ENCODE data around the gene STIM2.

The STIM2 gene

DNA sequence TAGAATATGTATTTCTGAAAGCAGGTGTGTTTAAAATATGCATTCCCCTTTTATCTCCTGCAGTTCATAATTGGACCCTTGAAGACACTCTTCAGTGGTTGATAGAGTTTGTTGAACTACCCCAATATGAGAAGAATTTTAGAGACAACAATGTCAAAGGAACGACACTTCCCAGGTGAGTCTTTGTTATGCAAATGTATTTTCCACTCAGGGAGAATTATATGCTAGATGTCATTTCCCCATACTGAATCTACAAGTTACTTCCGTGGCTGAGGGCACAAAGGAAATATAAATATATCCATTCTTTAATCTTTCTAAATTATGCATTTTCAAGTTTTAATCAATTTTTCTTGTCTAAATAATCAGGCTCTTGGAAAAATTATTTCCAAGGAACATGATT is 134.7 kb downstream of the STIM2 start:
- no peak overlapping the region for H3K27ac ChIP-seq (ENCODE audit: low read depth, low read length)
- no peak overlapping the region for H3K9ac ChIP-seq (ENCODE audit: low read length)
- H3K27me3 ChIP-seq (ENCODE audit: control insufficient read depth in 1 of 2, insufficient read depth in 2 of 2, low read length in 2 of 2) = no peaks in the 10 kb centered on the region
- peaks cover 26% of the 10 kb centered on the region for H3K4me1 ChIP-seq (ENCODE audit: insufficient read depth, low read length)
- no peaks in the 10 kb centered on the region for H3K36me3 ChIP-seq (ENCODE audit: insufficient read depth, low read length)
- H3K9me3 ChIP-seq (ENCODE audit: low read length) = no peaks in the 10 kb centered on the region
- no peak overlapping the region for H3K4me3 ChIP-seq (ENCODE audit: low read depth in 1 of 2, low read length in 2 of 2)

DNA sequence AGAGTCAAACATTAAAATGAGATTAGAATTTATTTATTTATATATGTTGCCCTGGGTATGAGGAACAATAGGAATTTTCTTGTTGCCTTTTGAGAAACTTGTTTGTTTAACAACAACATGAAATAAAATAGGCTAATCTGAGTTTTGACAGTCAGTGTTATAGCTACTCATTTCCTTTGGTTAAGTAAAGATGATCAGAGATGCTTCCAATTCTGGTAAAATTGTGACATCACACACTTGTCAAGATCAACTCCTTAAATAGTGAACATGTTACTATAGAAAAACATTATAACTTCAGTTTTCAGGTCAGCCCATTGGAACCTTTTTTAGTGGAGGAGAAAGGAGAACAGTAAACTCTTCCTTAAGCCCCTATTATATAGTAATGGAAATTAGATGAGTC is 136.1 kb downstream of the STIM2 start:
- H3K27ac ChIP-seq (ENCODE audit: low read depth, low read length) = no peak overlapping the region
- no peaks in the 10 kb centered on the region for H3K36me3 ChIP-seq (ENCODE audit: insufficient read depth, low read length)
- H3K4me1 ChIP-seq (ENCODE audit: insufficient read depth, low read length) = peaks cover 26% of the 10 kb centered on the region
- H3K9me3 ChIP-seq (ENCODE audit: low read length) = no peaks in the 10 kb centered on the region
- no peak overlapping the region for H3K4me3 ChIP-seq (ENCODE audit: low read depth in 1 of 2, low read length in 2 of 2)
- no peak overlapping the region for H3K9ac ChIP-seq (ENCODE audit: low read length)
- no peaks in the 10 kb centered on the region for H3K27me3 ChIP-seq (ENCODE audit: control insufficient read depth in 1 of 2, insufficient read depth in 2 of 2, low read length in 2 of 2)

DNA sequence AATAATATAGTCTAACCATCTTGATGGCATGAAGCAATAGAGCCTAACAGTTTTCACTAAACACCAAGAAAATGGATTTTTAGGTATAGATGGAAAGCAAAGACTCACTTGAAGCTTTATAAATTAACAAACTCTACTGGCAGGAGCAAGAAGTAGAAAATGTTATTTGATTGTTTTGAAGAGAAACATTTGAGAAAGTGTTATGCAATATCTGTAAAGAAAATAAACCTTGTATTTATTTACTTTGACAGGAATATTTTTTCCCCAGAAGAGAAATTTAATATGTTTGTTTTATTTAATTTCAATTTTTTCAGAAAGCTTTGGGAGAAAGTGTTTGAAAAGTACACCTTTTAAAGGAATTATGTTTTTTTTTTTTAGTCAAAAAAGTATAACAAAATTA is 139.0 kb downstream of the STIM2 start:
- H3K27me3 ChIP-seq (ENCODE audit: control insufficient read depth in 1 of 2, insufficient read depth in 2 of 2, low read length in 2 of 2) = no peaks in the 10 kb centered on the region
- H3K4me1 ChIP-seq (ENCODE audit: insufficient read depth, low read length) = peaks cover 18% of the 10 kb centered on the region
- no peak overlapping the region for H3K4me3 ChIP-seq (ENCODE audit: low read depth in 1 of 2, low read length in 2 of 2)

DNA sequence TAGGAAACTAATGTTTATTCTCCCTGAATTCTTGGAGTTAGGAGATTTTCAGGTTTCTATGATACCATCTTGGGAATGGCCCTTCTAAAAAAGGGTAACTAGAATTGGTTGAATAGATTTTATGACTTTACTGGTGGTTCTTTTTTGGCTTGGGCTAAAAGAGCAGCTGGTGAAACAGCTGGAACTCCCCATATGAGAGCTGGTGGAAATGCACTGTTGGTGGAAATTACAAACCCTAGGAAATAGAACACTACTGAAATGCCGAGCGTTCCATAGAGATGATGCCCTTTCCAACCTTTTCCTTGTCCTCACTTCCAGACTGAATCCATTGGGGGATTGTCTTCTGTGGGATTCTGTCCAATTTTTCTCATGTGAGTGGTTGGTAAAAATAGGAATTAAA is 139.5 kb downstream of the STIM2 start:
- Histone ChIP-seq H3K27ac (ENCODE audit: low read depth, low read length) (no peak overlapping the region), H3K27me3 (ENCODE audit: control insufficient read depth in 1 of 2, insufficient read depth in 2 of 2, low read length in 2 of 2) (no peaks in the 10 kb centered on the region), H3K9me3 (ENCODE audit: low read length) (no peaks in the 10 kb centered on the region), H3K9ac (ENCODE audit: low read length) (no peak overlapping the region), H3K36me3 (ENCODE audit: insufficient read depth, low read length) (no peaks in the 10 kb centered on the region), H3K4me3 (ENCODE audit: low read depth in 1 of 2, low read length in 2 of 2) (no peak overlapping the region), H3K4me1 (ENCODE audit: insufficient read depth, low read length) (peaks cover 16% of the 10 kb centered on the region)

More for the DNA sequence above, 139.0 kb downstream of the STIM2 start:
- Histone ChIP-seq H3K27ac (ENCODE audit: low read depth, low read length) (no peak overlapping the region), H3K9ac (ENCODE audit: low read length) (no peak overlapping the region), H3K36me3 (ENCODE audit: insufficient read depth, low read length) (no peaks in the 10 kb centered on the region), H3K9me3 (ENCODE audit: low read length) (no peaks in the 10 kb centered on the region)

DNA sequence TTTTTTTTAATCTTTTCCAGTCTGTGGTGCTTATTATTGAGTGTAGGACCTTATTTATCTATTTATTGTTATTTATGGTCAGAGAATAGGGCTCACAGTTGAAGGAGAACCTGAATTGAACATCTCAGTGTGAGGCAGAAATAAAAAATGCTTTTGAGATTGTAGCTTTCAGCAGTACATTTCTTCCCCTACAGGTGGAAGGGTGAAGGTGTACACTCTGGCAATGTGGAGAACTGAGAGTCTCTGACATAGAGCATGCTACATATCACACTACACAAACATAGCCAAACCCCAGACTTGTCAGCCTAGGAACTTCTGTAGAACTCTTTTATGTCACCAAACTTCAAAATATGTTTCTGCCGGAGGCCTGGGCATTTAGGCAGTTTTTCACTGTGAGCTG is 140.2 kb downstream of the STIM2 start:
- H3K36me3 ChIP-seq (ENCODE audit: insufficient read depth, low read length) = no peaks in the 10 kb centered on the region
- H3K27me3 ChIP-seq (ENCODE audit: control insufficient read depth in 1 of 2, insufficient read depth in 2 of 2, low read length in 2 of 2) = no peaks in the 10 kb centered on the region
- peaks cover 17% of the 10 kb centered on the region for H3K4me1 ChIP-seq (ENCODE audit: insufficient read depth, low read length)
- no peak overlapping the region for H3K4me3 ChIP-seq (ENCODE audit: low read depth in 1 of 2, low read length in 2 of 2)
- H3K27ac ChIP-seq (ENCODE audit: low read depth, low read length) = no peak overlapping the region
- no peaks in the 10 kb centered on the region for H3K9me3 ChIP-seq (ENCODE audit: low read length)
- H3K9ac ChIP-seq (ENCODE audit: low read length) = no peak overlapping the region

DNA sequence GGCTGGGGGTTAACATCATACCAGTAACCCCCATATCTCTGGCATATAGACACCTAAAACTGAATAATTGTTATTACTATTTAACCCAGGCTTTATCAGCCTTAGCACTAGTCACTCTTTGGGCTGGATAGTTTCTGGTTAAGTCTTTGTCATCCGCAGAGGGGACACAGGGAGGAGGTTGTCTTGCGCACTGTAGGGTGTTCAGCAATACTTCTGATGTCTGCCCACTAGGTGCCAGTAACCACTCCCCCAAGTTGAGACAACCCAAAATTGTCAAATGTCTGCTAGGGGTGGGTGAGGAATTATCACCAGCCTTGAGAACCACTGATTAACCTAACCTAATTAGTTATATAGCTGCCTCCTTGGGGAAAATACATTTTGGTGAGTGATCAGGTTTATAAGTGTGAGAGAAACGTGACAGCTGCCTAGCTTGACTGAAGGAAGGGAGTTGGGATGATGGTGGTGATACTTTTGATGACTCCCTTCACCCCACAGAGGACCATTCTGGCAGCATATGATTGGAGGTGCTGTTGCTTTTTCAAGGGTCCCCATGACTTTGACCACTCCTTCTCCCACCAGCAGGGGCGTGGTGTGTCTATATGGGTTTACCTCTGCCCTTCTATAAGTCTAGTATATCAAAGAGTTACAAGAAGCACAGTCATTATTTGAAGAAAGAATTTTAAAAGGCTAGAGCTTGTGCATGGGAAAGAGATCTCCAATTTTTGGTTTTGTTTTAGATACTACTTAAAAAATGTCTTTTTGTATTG is 140.9 kb downstream of the STIM2 start:
- no peak overlapping the region for H3K4me3 ChIP-seq (ENCODE audit: low read depth in 1 of 2, low read length in 2 of 2)
- no peak overlapping the region for H3K27ac ChIP-seq (ENCODE audit: low read depth, low read length)
- no peak overlapping the region for H3K9ac ChIP-seq (ENCODE audit: low read length)
- no peaks in the 10 kb centered on the region for H3K36me3 ChIP-seq (ENCODE audit: insufficient read depth, low read length)
- peaks cover 22% of the 10 kb centered on the region for H3K4me1 ChIP-seq (ENCODE audit: insufficient read depth, low read length)
- H3K9me3 ChIP-seq (ENCODE audit: low read length) = no peaks in the 10 kb centered on the region
- H3K27me3 ChIP-seq (ENCODE audit: control insufficient read depth in 1 of 2, insufficient read depth in 2 of 2, low read length in 2 of 2) = no peaks in the 10 kb centered on the region

DNA sequence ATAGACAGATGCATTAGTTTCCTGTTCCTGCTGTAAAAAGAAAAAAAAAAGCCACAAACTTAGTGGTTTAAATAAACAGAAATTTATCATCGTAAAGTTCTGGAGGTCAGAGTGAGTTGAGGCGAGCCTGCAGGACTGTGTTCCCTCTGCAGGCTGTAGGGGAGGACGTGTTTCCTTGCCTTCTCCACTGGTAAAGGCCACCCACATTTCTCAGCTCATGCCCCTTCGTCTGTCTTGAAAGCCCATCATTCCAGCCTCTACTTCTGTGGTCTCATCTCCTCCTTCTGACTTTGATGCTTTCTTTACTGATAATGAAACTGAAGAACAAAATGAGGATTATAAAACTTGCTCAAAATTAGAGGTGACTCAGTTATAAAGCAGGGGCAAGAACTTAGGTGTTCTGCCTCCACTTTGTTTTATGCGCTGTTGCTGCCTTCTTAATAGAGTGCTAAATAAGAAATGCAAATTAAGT is 143.0 kb downstream of the STIM2 start:
- no peaks in the 10 kb centered on the region for H3K36me3 ChIP-seq (ENCODE audit: insufficient read depth, low read length)
- H3K9ac ChIP-seq (ENCODE audit: low read length) = no peak overlapping the region
- H3K27ac ChIP-seq (ENCODE audit: low read depth, low read length) = no peak overlapping the region
- H3K27me3 ChIP-seq (ENCODE audit: control insufficient read depth in 1 of 2, insufficient read depth in 2 of 2, low read length in 2 of 2) = no peaks in the 10 kb centered on the region
- no peak overlapping the region for H3K4me3 ChIP-seq (ENCODE audit: low read depth in 1 of 2, low read length in 2 of 2)
- H3K4me1 ChIP-seq (ENCODE audit: insufficient read depth, low read length) = peaks cover 22% of the 10 kb centered on the region
- H3K9me3 ChIP-seq (ENCODE audit: low read length) = no peaks in the 10 kb centered on the region

DNA sequence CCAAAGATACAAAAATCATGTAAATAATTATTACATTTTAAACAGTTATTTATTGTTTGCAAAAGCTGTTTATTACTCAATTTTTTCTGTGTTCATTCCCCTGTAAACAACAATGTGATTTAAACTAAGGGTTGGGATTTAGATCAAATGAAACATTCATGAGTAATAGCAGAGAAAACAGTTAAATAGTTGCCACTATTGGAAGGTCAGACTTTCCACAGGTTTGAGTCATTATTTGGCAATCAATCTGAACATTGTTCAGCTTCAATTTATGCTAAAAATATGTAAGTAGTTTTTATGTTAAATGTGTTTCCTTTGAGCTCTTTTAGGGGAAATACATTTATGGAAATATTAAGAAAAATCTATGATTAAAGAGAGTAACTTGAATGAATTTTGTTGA is 144.9 kb downstream of the STIM2 start:
- H3K4me3 ChIP-seq (ENCODE audit: low read depth in 1 of 2, low read length in 2 of 2) = no peak overlapping the region
- H3K9ac ChIP-seq (ENCODE audit: low read length) = no peak overlapping the region
- H3K27me3 ChIP-seq (ENCODE audit: control insufficient read depth in 1 of 2, insufficient read depth in 2 of 2, low read length in 2 of 2) = no peaks in the 10 kb centered on the region
- no peak overlapping the region for H3K27ac ChIP-seq (ENCODE audit: low read depth, low read length)
- peaks cover 22% of the 10 kb centered on the region for H3K4me1 ChIP-seq (ENCODE audit: insufficient read depth, low read length)
- no peaks in the 10 kb centered on the region for H3K36me3 ChIP-seq (ENCODE audit: insufficient read depth, low read length)
- H3K9me3 ChIP-seq (ENCODE audit: low read length) = no peaks in the 10 kb centered on the region

DNA sequence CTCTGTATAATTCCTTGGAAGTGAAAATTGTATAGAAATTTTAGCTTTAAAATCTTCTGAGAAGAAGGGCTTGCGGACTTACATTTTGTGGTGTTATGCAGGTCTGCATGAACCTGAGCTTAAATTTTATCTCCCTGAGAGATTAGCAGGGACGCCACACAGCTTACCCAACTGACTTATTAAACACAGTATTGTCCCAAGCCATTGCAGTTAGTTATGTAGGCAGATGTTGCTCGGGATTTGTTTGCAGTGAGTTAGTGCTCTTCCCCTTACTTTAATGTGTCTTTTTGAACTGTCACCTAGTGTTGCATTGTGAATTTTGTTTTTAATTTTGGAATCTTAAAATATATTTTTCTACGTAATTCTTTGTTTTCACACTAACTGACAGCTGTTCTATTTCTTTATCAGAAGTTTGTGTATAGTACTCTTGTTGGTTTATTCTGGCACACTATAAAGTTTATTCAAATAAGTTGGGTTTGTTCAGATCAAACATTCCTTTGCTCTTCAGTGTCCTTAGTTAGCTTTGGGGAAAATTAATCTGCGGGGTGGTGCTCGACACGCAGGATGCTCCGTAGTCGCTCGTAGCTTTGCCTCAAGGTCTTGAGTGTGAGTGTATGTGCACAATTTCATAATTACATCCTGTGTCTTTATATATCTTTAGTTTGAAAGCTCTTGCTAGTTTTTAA is 145.4 kb downstream of the STIM2 start:
- peak overlapping the region; percentile 14 for H3K27ac ChIP-seq (ENCODE audit: low read depth, low read length)
- no peak overlapping the region for H3K4me3 ChIP-seq (ENCODE audit: low read depth in 1 of 2, low read length in 2 of 2)

DNA sequence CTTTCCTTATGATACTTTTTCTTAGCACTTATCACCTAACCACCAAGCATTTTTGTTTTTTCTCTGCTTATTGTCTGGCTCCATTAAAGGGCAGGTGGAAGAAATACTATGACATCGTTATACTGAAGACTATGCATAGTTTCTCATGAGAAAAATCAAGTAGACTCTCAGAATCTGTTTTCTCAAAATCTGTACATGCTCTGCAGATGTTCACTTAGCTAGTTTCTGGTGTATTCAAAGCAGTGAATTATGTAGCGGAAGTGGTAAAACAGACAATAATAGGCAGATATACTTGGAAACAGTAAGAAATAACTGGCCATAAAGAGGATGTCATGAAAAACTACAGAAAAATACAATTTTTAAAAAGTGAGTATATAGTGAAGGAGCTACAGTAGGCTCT is 146.0 kb downstream of the STIM2 start:
- Histone ChIP-seq H3K4me1 (ENCODE audit: insufficient read depth, low read length) (peaks cover 26% of the 10 kb centered on the region), H3K36me3 (ENCODE audit: insufficient read depth, low read length) (no peaks in the 10 kb centered on the region)

More for the DNA sequence above, 145.4 kb downstream of the STIM2 start:
- peaks cover 26% of the 10 kb centered on the region for H3K4me1 ChIP-seq (ENCODE audit: insufficient read depth, low read length)
- no peaks in the 10 kb centered on the region for H3K36me3 ChIP-seq (ENCODE audit: insufficient read depth, low read length)
- H3K9ac ChIP-seq (ENCODE audit: low read length) = no peak overlapping the region
- H3K27me3 ChIP-seq (ENCODE audit: control insufficient read depth in 1 of 2, insufficient read depth in 2 of 2, low read length in 2 of 2) = no peaks in the 10 kb centered on the region
- no peaks in the 10 kb centered on the region for H3K9me3 ChIP-seq (ENCODE audit: low read length)

DNA sequence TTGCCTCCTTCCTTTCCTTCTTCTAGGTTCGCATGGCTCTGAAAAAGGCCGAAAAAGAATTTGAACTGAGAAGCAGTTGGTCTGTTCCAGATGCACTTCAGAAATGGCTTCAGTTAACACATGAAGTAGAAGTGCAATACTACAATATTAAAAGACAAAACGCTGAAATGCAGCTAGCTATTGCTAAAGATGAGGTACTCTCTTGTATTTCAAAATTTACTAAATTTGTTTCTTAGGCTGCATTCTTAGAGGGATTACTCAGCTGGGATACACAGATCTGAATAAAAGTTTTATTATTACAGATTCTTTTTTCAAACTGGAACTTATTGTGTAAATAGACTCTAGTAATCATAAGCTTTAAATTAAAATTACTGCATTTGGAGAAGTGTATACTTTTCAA is 146.9 kb downstream of the STIM2 start:
- peak overlapping the region; percentile 43 for H3K27ac ChIP-seq (ENCODE audit: low read depth, low read length)
- no peaks in the 10 kb centered on the region for H3K27me3 ChIP-seq (ENCODE audit: control insufficient read depth in 1 of 2, insufficient read depth in 2 of 2, low read length in 2 of 2)
- H3K4me3 ChIP-seq (ENCODE audit: low read depth in 1 of 2, low read length in 2 of 2) = no peak overlapping the region

More for the DNA sequence above, 146.0 kb downstream of the STIM2 start:
- Histone ChIP-seq H3K4me3 (ENCODE audit: low read depth in 1 of 2, low read length in 2 of 2) (no peak overlapping the region), H3K27ac (ENCODE audit: low read depth, low read length) (peak overlapping the region; percentile 14), H3K9ac (ENCODE audit: low read length) (no peak overlapping the region), H3K9me3 (ENCODE audit: low read length) (no peaks in the 10 kb centered on the region), H3K27me3 (ENCODE audit: control insufficient read depth in 1 of 2, insufficient read depth in 2 of 2, low read length in 2 of 2) (no peaks in the 10 kb centered on the region)

More for the DNA sequence above, 146.9 kb downstream of the STIM2 start:
- no peaks in the 10 kb centered on the region for H3K9me3 ChIP-seq (ENCODE audit: low read length)
- H3K9ac ChIP-seq (ENCODE audit: low read length) = no peak overlapping the region
- H3K36me3 ChIP-seq (ENCODE audit: insufficient read depth, low read length) = no peaks in the 10 kb centered on the region
- H3K4me1 ChIP-seq (ENCODE audit: insufficient read depth, low read length) = peaks cover 26% of the 10 kb centered on the region

Data from muscle layer of colon (tissue), 2 donors.